Measurements from ENCODE around the gene TRAPPC11. TPM values are rescaled to one million over a fixed set of nuclear protein-coding genes. Genes with fewer than 3 reads are reported as not detected.
A peak's percentile ranks its signal among the peaks of the same experiment; 100 is the strongest.

Gene TRAPPC11
- total and polyA plus RNA-seq, 2 of the 13 experiments (the other 11 are each of a cell fraction or from before 2014, with no cell fraction given), result 18.0 to 23.2 TPM

- TF ChIP-seq ZNF350 (CRISPR knock-in tag; IDR thresholded peaks at IDR 0.05; ENCODE audit: borderline replicate concordance, low read depth) (no peak), NCOA2 (CRISPR knock-in tag; IDR thresholded peaks at IDR 0.05) (peak; percentile 21; the same call in 1 of the 2 replicates), ZNF816 (CRISPR knock-in tag; IDR thresholded peaks at IDR 0.05; ENCODE audit: borderline replicate concordance) (no peak), ASH2L (IDR thresholded peaks at IDR 0.05; ENCODE audit: insufficient read length, low read depth, low read length) (no peak), PAXIP1 (CRISPR knock-in tag; conservative IDR thresholded peaks at IDR 0.05) (no peak; the same call in 1 of the 2 replicates), ZNF296 (CRISPR knock-in tag; conservative IDR thresholded peaks at IDR 0.05) (no peak), ZBTB40 (IDR thresholded peaks at IDR 0.05) (no peak), ZBTB40 (CRISPR knock-in tag; IDR thresholded peaks at IDR 0.05) (no peak), CREB1 (IDR thresholded peaks at IDR 0.05) (no peak), CREB1 (CRISPR knock-in tag; IDR thresholded peaks at IDR 0.05) (no peak), ZMYM2 (CRISPR knock-in tag; IDR thresholded peaks at IDR 0.05) (peak; percentile 62; the same call in 1 of the 2 replicates), GZF1 (CRISPR knock-in tag; IDR thresholded peaks at IDR 0.05) (peak; percentile 96), CHD4 (IDR thresholded peaks at IDR 0.05; ENCODE audit: borderline replicate concordance, low read length) (peak; percentile 73; the same call in 1 of the 2 replicates), ZNF547 (CRISPR knock-in tag; IDR thresholded peaks at IDR 0.05) (no peak), GMEB2 (CRISPR knock-in tag; IDR thresholded peaks at IDR 0.05; ENCODE audit: low read depth) (no peak), ZNF468 (CRISPR knock-in tag; IDR thresholded peaks at IDR 0.05) (no peak)
These were observed 64.6 kb downstream of the TRAPPC11 start (continued) for GRCh38 chr4:183723561-183724228.
